GM19238 (cell line): ENCODE results near the gene GNB1.

Source experiments
- DNase-seq: peaks from one replicate; pipeline ENCODE4 v3.0.0; 2011; ENCODE audit warnings: low spot score; ENCODE audit not compliant: insufficient read length

Gene GNB1

GRCh38 chr1:1910651-1911331 lies 19.9 kb upstream of the GNB1 start:
- DNase-seq = no peak

GRCh38 chr1:1910033-1910465 lies 19.2 kb upstream of the GNB1 start:
- DNase-seq = no peak

GRCh38 chr1:1908506-1908791 lies 17.6 kb upstream of the GNB1 start:
- peak; percentile 46 for DNase-seq

- DNase-seq = peak; percentile 52
These were observed 16.3 kb upstream of the GNB1 start for GRCh38 chr1:1907098-1907736.

- peak; percentile 78 for DNase-seq
These were observed 15.6 kb upstream of the GNB1 start for GRCh38 chr1:1906185-1907097.

- no peak for DNase-seq
These were observed 12.3 kb upstream of the GNB1 start for GRCh38 chr1:1903224-1903623.

- no peak for DNase-seq
These were observed 10.9 kb upstream of the GNB1 start for GRCh38 chr1:1901641-1902294.

- no peak for DNase-seq
These were observed 10.2 kb upstream of the GNB1 start for GRCh38 chr1:1900883-1901640.

- DNase-seq = no peak
These were observed 9.1 kb upstream of the GNB1 start for GRCh38 chr1:1899967-1900327.

- no peak for DNase-seq
These were observed 8.5 kb upstream of the GNB1 start for GRCh38 chr1:1899266-1899966.

GRCh38 chr1:1898246-1898933 lies 7.5 kb upstream of the GNB1 start:
- DNase-seq = no peak

- no peak for DNase-seq
These were observed 4.8 kb upstream of the GNB1 start for GRCh38 chr1:1895456-1896336.

GRCh38 chr1:1895060-1895418 lies 4.2 kb upstream of the GNB1 start:
- no peak for DNase-seq

GRCh38 chr1:1894354-1895059 lies 3.6 kb upstream of the GNB1 start:
- DNase-seq = no peak

GRCh38 chr1:1893997-1894353 lies 3.1 kb upstream of the GNB1 start:
- DNase-seq = no peak

GRCh38 chr1:1893291-1893985 lies 2.6 kb upstream of the GNB1 start:
- no peak for DNase-seq

- no peak for DNase-seq
These were observed 1.9 kb upstream of the GNB1 start for GRCh38 chr1:1892763-1893120.
